A549 (cell line): ENCODE data around the gene COMMD3. TPM values are rescaled to one million over a fixed set of nuclear protein-coding genes. Genes with fewer than 3 reads are reported as not detected.
A peak's percentile ranks its signal among the peaks of the same experiment; 100 is the strongest.

Experiments used
- ATAC-seq, 2 experiments: fragments of 200-7000 bp in 1 of 2; fragments of >200 bp in 1 of 2; cut with Nextera tagmentation in 1 of 2; cut with Tn5 transposase in 1 of 2; 3 replicates each; pipeline versions ENCODE4 v1.8.0 to v1.9.1; 2018 to 2020; ENCODE audit warnings: mild to moderate bottlenecking in 1 of 2, moderate library complexity in 1 of 2
- CTCF ChIA-PET: fragments of 300-600 bp; sonication (Branson Sonifier 250); formaldehyde crosslinking; extraction: SDS; loops from one replicate; lab custom pipeline; 2021; ENCODE audit warnings: antibody characterized with exemption, inconsistent platforms; lab: Yijun Ruan, JAX
- POLR2A ChIA-PET: fragments of 350-600 bp; formaldehyde crosslinking; extraction: SDS; loops from one replicate; lab custom pipeline; 2021; ENCODE audit warnings: antibody characterized with exemption, inconsistent platforms; lab: Yijun Ruan, JAX
- DNase-seq, 2 experiments: peaks; one replicate each; pipeline versions ENCODE4 v3.0.0 to v3.0.0-alpha.2; 2011 to 2016; ENCODE audit warnings: low read depth in 1 of 2, low spot score in 1 of 2
- FAIRE-seq: peaks from 2 replicates; lab custom pipeline; 2011; peaks lifted over from hg19 to GRCh38; lab: Jason Lieb, UNC
- H3K27ac ChIP-seq, 2 experiments: fragments of >200 bp; sonication (Bioruptor Twin); formaldehyde crosslinking; 3 replicates each; pipeline ENCODE4 v1.5.1; 2016 to 2017
- H3K4me1 ChIP-seq: fragments of >200 bp; sonication (Bioruptor Twin); formaldehyde crosslinking; 3 replicates; pipeline ENCODE4 v1.6.1; 2016
- H3K4me2 ChIP-seq: fragments of >200 bp; sonication (Bioruptor Twin); formaldehyde crosslinking; 3 replicates; pipeline ENCODE4 v1.6.1; 2016
- H3K4me3 ChIP-seq: fragments of >200 bp; sonication (Bioruptor Twin); formaldehyde crosslinking; 3 replicates; pipeline ENCODE4 v1.5.1; 2016
- H3K9me3 ChIP-seq: fragments of >200 bp; sonication (Bioruptor Twin); formaldehyde crosslinking; 3 replicates; pipeline ENCODE4 v1.6.1; 2016
- CEBPB ChIP-seq, 2 experiments: fragments of >200 bp in 1 of 2; sonication (Bioruptor Twin) in 1 of 2; formaldehyde crosslinking in 1 of 2; IDR thresholded peaks; 2 replicates each; pipeline ENCODE4 v1.6.1; 2012 to 2016
- CHD2 ChIP-seq: fragments of 150-350 bp; IDR thresholded peaks from 2 replicates; pipeline ENCODE4 v1.6.1; 2014; ENCODE audit warnings: low read length; ENCODE audit not compliant: partially characterized antibody
- E2F6 ChIP-seq: IDR thresholded peaks from 2 replicates; pipeline ENCODE4 v1.6.1; 2012; ENCODE audit warnings: low read depth, borderline replicate concordance
- ESRRA ChIP-seq: fragments of 150-350 bp; IDR thresholded peaks from 2 replicates; pipeline ENCODE4 v1.6.1; 2014; ENCODE audit warnings: mild to moderate bottlenecking, low read length, borderline replicate concordance
- GATA3 ChIP-seq: IDR thresholded peaks from 2 replicates; pipeline ENCODE4 v1.6.1; 2012; ENCODE audit warnings: borderline replicate concordance
- HDAC2 ChIP-seq: fragments of 200-600 bp; sonication (generic); IDR thresholded peaks from 2 replicates; pipeline ENCODE4 v1.6.1; 2016
- HEYL ChIP-seq: fragments of 250-450 bp; sonication (Bioruptor Pico); IDR thresholded peaks from 2 replicates; pipeline ENCODE4 v1.8.0; 2021; ENCODE audit warnings: mild to moderate bottlenecking, moderate library complexity
- HMGXB4 ChIP-seq: fragments of 250-450 bp; sonication (Bioruptor Pico); IDR thresholded peaks from 2 replicates; pipeline ENCODE4 v1.5.0; 2021; ENCODE audit warnings: mild to moderate bottlenecking, moderate library complexity, borderline replicate concordance
- HOXB13 ChIP-seq: fragments of 250-450 bp; sonication (Bioruptor Pico); IDR thresholded peaks from 2 replicates; pipeline ENCODE4 v1.5.0; 2020; ENCODE audit warnings: low read depth, mild to moderate bottlenecking, moderate library complexity
- JUNB ChIP-seq: fragments of >200 bp; sonication (Bioruptor Twin); formaldehyde crosslinking; IDR thresholded peaks from 2 replicates; pipeline ENCODE4 v1.6.1; 2016
- KDM5A ChIP-seq: fragments of 200-600 bp; sonication (generic); IDR thresholded peaks from 2 replicates; pipeline ENCODE4 v1.6.1; 2016; ENCODE audit warnings: antibody characterized with exemption, mild to moderate bottlenecking
- MAFK ChIP-seq: fragments of 450-650 bp; IDR thresholded peaks from 2 replicates; pipeline ENCODE4 v1.6.1; 2014; ENCODE audit not compliant: partially characterized antibody
- MAX ChIP-seq: IDR thresholded peaks from 2 replicates; pipeline ENCODE4 v1.6.1; 2012
- MAZ ChIP-seq: fragments of 150-350 bp; IDR thresholded peaks from 2 replicates; pipeline ENCODE4 v1.6.1; 2014; ENCODE audit warnings: antibody characterized with exemption, low read depth, low read length, borderline replicate concordance
- MYC ChIP-seq: IDR thresholded peaks from 2 replicates; pipeline ENCODE4 v1.6.1; 2012; ENCODE audit warnings: mild to moderate bottlenecking, inconsistent platforms, low read length, improper control_type of control experiment, borderline replicate concordance
- NFE2L2 ChIP-seq: fragments of 150-350 bp; conservative IDR thresholded peaks from 2 replicates; pipeline ENCODE4 v1.6.1; 2014; ENCODE audit warnings: low read length
- POLR2AphosphoS2 ChIP-seq: conservative IDR thresholded peaks from 2 replicates; pipeline ENCODE4 v1.6.1; 2012; ENCODE audit warnings: low read length, improper control_type of control experiment, inconsistent platforms
- RAD21 ChIP-seq, 2 experiments: fragments of >200 bp in 1 of 2; sonication (Bioruptor Twin) in 1 of 2; formaldehyde crosslinking in 1 of 2; IDR thresholded peaks in 1 of 2; conservative IDR thresholded peaks in 1 of 2; 2 replicates in 1 of 2; 3 replicates in 1 of 2; pipeline ENCODE4 v1.6.1; 2012 to 2018; ENCODE audit warnings: inconsistent platforms in 1 of 2
- RARB ChIP-seq: fragments of 250-450 bp; sonication (Bioruptor Pico); IDR thresholded peaks from 2 replicates; pipeline ENCODE4 v1.8.0; 2021; ENCODE audit warnings: mild to moderate bottlenecking, moderate library complexity
- RNF2 ChIP-seq: fragments of 200-600 bp; sonication (generic); IDR thresholded peaks from 2 replicates; pipeline ENCODE4 v1.6.1; 2016; ENCODE audit warnings: low read depth, mild to moderate bottlenecking, antibody characterized with exemption, moderate library complexity, borderline replicate concordance
- SREBF2 ChIP-seq: fragments of 450-650 bp; IDR thresholded peaks from 2 replicates; pipeline ENCODE4 v1.6.1; 2014; ENCODE audit warnings: mild to moderate bottlenecking, moderate library complexity
- TP53 ChIP-seq: fragments of 250-450 bp; sonication (Bioruptor Pico); IDR thresholded peaks from 2 replicates; pipeline ENCODE4 v1.5.0; 2021; ENCODE audit warnings: mild to moderate bottlenecking, moderate library complexity
- USF2 ChIP-seq: fragments of 450-650 bp; IDR thresholded peaks from 2 replicates; pipeline ENCODE4 v1.6.1; 2014; ENCODE audit warnings: antibody characterized with exemption
- ZC3H11A ChIP-seq: fragments of 450-650 bp; IDR thresholded peaks from 2 replicates; pipeline ENCODE4 v1.6.1; 2014; ENCODE audit warnings: antibody characterized with exemption, mild to moderate bottlenecking
- WGBS: methylation state at CpG from one replicate; pipeline ENCODE4 v1.1.6; 2017; ENCODE audit errors: missing lambda C conversion rate; 5-methylcytosine and 5-hydroxymethylcytosine counted together
- polyA plus RNA-seq, 4 experiments: library from polyadenylated mRNA; depleted of rRNA in 3 of 4; stranded (reverse); fragments of >200 nt; fragmentation: RNase III in 1 of 4; extraction: RNeasy Plus Mini Kit Qiagen cat#74134 plus additional on column Dnase treatment in 1 of 4; gene quantifications; 2 replicates in 3 of 4; 3 replicates in 1 of 4; pipeline ENCODE4 v1.2.3, GENCODE V29; 2011 to 2017

Gene COMMD3
- polyA plus RNA-seq, 2 of the 4 experiments (the other 2 are of a cell fraction): 42.2 to 70.8 TPM

- Histone ChIP-seq H3K4me3 (peak overlapping the region; percentile 73), H3K9me3 (no peaks in the 10 kb centered on the region), H3K4me2 (peak overlapping the region; percentile 93), H3K27ac (peak overlapping the region; percentile 92 to 99), H3K4me1 (peaks cover 9% of the 10 kb centered on the region; the same call in 1 of the 3 replicates)
- CTCF ChIA-PET: interaction anchor here (0.7 to 1.5 kb wide), 5 partner anchors 10 to 647 kb away, joined by 3 to 4 read pairs (median 3); no protein-coding TSS in a partner anchor
- FAIRE-seq (no peak), DNase-seq (peak; percentile 30 to 44), ATAC-seq (peak; percentile 67 to 70)
- POLR2A ChIA-PET: interaction anchor here (0.7 to 2.3 kb wide), 8 partner anchors 9 to 338 kb away, joined by 3 to 21 read pairs (median 7); partner anchors contain the start of gene DNAJC1
- WGBS: 15% methylated on average over 32 of the region's 40 CpGs
- TF ChIP-seq RAD21 (conservative IDR thresholded peaks at IDR 0.05 in 1 of 2, IDR thresholded peaks at IDR 0.05 in 1 of 2) (peak in 1 of 2 experiments; percentile 15; a peak in 1 of 5 replicates), E2F6 (peak; percentile 58; the same call in 1 of the 2 replicates), USF2 (no peak), MAX (0 out of 2 replicates have a peak, but pooled peaks have one; percentile 41), CHD2 (no peak), RNF2 (peak; percentile 91; the same call in 1 of the 2 replicates)
Observed at GRCh38 chr10:22341190-22341925, 25.2 kb downstream of the COMMD3 start.

GRCh38 chr10:22341926-22342196 is 25.7 kb downstream of the COMMD3 start:
- no peak for ATAC-seq
- no peak overlapping the region for H3K27ac ChIP-seq
- ChIA-PET CTCF (interaction anchor here (0.7 to 1.5 kb wide), 3 partner anchors 23 to 647 kb away, joined by 3 read pairs; no protein-coding TSS in a partner anchor), POLR2A (interaction anchor here (2.3 kb wide), 2 partner anchors 8 to 86 kb away, joined by 7 to 14 read pairs; no protein-coding TSS in a partner anchor)
- no peak for FAIRE-seq
- TF ChIP-seq KDM5A (no peak), HDAC2 (no peak), HMGXB4 (CRISPR knock-in tag) (no peak), CEBPB (IDR thresholded peaks at IDR 0.05) (no peak), JUNB (no peak), SREBF2 (no peak), RARB (CRISPR knock-in tag) (no peak), ZC3H11A (no peak), POLR2AphosphoS2 (no peak), MAFK (no peak), GATA3 (no peak), TP53 (CRISPR knock-in tag) (no peak), ESRRA (no peak), MYC (no peak), NFE2L2 (no peak), HOXB13 (CRISPR knock-in tag) (no peak), HEYL (CRISPR knock-in tag) (no peak), MAZ (no peak)
- DNase-seq: no peak
- peak overlapping the region; percentile 93 for H3K4me2 ChIP-seq
- H3K4me1 ChIP-seq: peaks cover 9% of the 10 kb centered on the region; the same call in 1 of the 3 replicates
- WGBS: 73% methylated on average over 3 of the region's 3 CpGs
- H3K4me3 ChIP-seq: peak overlapping the region; percentile 73; the same call in 2 of the 3 replicates
- no peaks in the 10 kb centered on the region for H3K9me3 ChIP-seq
